ENCODE data around the gene FARP1. TPM values are rescaled to one million over a fixed set of nuclear protein-coding genes. Genes with fewer than 3 reads are reported as not detected.

Gene FARP1
- total RNA-seq, 1 donor from 2014 or later, result 17.7 TPM

DNA sequence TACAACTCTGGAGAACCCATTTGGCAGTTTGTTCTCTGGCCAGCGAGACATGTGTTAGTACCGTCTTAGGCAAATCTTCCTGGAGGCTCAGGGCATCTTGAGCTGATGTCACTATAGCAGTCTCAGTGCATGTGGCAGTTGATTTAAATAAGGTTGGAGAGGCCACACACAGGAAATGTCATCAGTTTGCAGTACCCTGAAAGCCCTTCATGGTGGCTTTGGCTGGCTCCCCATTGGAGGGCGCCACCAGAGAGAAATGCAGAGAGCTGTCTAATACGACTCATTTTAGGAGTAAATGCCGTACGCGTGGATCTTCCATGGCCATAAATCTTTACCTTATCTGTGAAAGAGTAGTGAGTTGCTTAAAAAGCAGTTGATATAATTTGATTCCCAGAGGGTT lies 270.9 kb downstream of the FARP1 start:
- H3K27ac ChIP-seq, result no peak overlapping the region

GRCh38 chr13:98415326-98416070 lies 272.6 kb downstream of the FARP1 start:
- H3K9me3 ChIP-seq, result no peaks in the 10 kb centered on the region
- H3K27me3 ChIP-seq, result no peaks in the 10 kb centered on the region
- DNase-seq (ENCODE audit: extremely low spot score in 2 of 2), result no peak
- no peaks in the 10 kb centered on the region for H3K36me3 ChIP-seq
- no peak for TF ChIP-seq POLR2AphosphoS5 (IDR thresholded peaks at IDR 0.05; ENCODE audit: insufficient read depth in 1 of 2, low read depth in 1 of 2)
- TF ChIP-seq, protein P1, sequence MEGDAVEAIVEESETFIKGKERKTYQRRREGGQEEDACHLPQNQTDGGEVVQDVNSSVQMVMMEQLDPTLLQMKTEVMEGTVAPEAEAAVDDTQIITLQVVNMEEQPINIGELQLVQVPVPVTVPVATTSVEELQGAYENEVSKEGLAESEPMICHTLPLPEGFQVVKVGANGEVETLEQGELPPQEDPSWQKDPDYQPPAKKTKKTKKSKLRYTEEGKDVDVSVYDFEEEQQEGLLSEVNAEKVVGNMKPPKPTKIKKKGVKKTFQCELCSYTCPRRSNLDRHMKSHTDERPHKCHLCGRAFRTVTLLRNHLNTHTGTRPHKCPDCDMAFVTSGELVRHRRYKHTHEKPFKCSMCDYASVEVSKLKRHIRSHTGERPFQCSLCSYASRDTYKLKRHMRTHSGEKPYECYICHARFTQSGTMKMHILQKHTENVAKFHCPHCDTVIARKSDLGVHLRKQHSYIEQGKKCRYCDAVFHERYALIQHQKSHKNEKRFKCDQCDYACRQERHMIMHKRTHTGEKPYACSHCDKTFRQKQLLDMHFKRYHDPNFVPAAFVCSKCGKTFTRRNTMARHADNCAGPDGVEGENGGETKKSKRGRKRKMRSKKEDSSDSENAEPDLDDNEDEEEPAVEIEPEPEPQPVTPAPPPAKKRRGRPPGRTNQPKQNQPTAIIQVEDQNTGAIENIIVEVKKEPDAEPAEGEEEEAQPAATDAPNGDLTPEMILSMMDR (IDR thresholded peaks at IDR 0.05), result no peak
- no peak for TF ChIP-seq POLR2A (IDR thresholded peaks at IDR 0.05)
- H3K4me1 ChIP-seq, result no peaks in the 10 kb centered on the region
- intact Hi-C loops (cut with DNase I), result no loop called here
- H3K27ac ChIP-seq, result no peak overlapping the region
- no peak overlapping the region for H3K4me3 ChIP-seq

More for the DNA sequence above, 270.9 kb downstream of the FARP1 start:
- TF ChIP-seq, protein P1 (IDR thresholded peaks at IDR 0.05), result no peak
- TF ChIP-seq POLR2AphosphoS5 (IDR thresholded peaks at IDR 0.05; ENCODE audit: insufficient read depth in 1 of 2, low read depth in 1 of 2) (no peak), POLR2A (IDR thresholded peaks at IDR 0.05) (no peak)
- no peaks in the 10 kb centered on the region for H3K4me1 ChIP-seq
- no peaks in the 10 kb centered on the region for H3K36me3 ChIP-seq
- no peak overlapping the region for H3K4me3 ChIP-seq
- no peak for DNase-seq (ENCODE audit: extremely low spot score in 2 of 2)
- intact Hi-C loops (cut with DNase I), result no loop called here
- no peaks in the 10 kb centered on the region for H3K27me3 ChIP-seq
- no peaks in the 10 kb centered on the region for H3K9me3 ChIP-seq

DNA sequence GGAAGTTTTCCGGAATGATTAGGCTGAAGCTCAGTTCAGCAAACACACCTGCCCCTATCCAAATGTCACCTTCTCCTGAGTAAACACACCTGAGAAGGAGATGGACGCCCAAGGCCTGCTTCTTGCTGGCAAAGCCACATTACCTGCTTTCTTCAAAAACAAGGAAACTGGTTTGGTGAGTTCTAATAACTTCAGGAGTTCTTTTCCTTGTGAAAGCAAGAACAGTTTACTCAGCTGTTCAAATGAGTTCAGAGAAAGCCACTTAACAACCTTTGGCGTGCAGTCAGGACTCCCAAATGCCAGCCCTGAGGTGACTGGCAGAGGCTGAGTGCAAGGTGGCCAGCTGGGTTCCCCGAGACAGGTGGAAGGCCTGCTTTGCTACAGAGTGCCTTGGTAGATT lies 273.5 kb downstream of the FARP1 start:
- H3K4me1 ChIP-seq, result no peaks in the 10 kb centered on the region
- no peak overlapping the region for H3K27ac ChIP-seq
- no peaks in the 10 kb centered on the region for H3K36me3 ChIP-seq
- intact Hi-C loops (cut with DNase I), result no loop called here
- TF ChIP-seq POLR2AphosphoS5 (IDR thresholded peaks at IDR 0.05; ENCODE audit: insufficient read depth in 1 of 2, low read depth in 1 of 2), result peak in 1 of 2 donors; percentile 71
- TF ChIP-seq, protein P1 (IDR thresholded peaks at IDR 0.05), result no peak
- no peak for DNase-seq (ENCODE audit: extremely low spot score in 2 of 2)
- no peaks in the 10 kb centered on the region for H3K27me3 ChIP-seq
- H3K4me3 ChIP-seq, result no peak overlapping the region
- H3K9me3 ChIP-seq, result no peaks in the 10 kb centered on the region

DNA sequence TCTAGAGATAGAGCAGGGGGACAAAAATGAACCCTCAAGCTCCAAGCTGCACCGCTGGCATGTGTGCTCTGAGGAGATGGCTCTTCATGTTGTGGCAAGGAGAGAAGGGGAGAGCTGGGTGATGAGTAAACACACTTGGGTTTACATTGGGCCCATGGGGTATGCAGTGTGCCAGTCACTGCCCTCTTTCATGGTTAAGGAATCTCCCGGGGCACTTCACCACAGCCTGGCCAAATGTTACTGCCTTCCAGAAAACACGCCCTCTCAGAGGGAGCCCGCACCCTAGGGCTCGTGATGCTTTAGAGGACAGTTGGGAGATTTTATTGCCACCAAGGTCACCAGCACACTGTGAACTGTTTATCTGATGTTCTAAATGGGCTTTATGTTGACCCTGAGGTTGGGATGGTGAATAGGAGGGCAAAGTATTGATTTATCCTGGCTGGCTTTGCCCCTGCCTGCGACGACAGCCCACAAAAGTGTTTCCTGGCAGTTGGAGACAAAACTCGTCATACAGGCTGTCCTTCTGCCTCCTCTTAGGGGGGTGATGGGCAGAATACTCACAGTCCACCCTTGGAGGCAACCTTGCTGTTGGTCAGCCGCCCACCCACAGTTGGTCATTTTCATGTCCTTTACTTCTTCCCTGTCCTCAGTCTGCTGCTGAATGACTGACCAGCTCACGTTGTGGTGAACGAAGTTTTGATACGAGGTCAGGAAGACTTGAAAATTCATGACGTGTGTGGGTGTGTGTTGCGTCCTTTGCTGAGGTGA lies 277.1 kb downstream of the FARP1 start:
- no peaks in the 10 kb centered on the region for H3K4me1 ChIP-seq
- TF ChIP-seq POLR2AphosphoS5 (IDR thresholded peaks at IDR 0.05; ENCODE audit: insufficient read depth in 1 of 2, low read depth in 1 of 2) (no peak), POLR2A (IDR thresholded peaks at IDR 0.05) (no peak)
- TF ChIP-seq, protein P1 (IDR thresholded peaks at IDR 0.05), result no peak
- intact Hi-C loops (cut with DNase I), result no loop called here

More for the DNA sequence above, 277.1 kb downstream of the FARP1 start:
- Histone ChIP-seq H3K9me3 (no peaks in the 10 kb centered on the region), H3K4me3 (no peak overlapping the region), H3K36me3 (no peaks in the 10 kb centered on the region), H3K27me3 (no peaks in the 10 kb centered on the region), H3K27ac (no peak overlapping the region)
- DNase-seq (ENCODE audit: extremely low spot score in 2 of 2), result no peak
